ENCODE measurements around the gene TMEM91.
"Not testable (repeated sequence)": the region's sequence is repeated elsewhere in the genome, so short reads cannot be mapped to it uniquely, and the experiment has no call there.

TMEM91 gene

DNA sequence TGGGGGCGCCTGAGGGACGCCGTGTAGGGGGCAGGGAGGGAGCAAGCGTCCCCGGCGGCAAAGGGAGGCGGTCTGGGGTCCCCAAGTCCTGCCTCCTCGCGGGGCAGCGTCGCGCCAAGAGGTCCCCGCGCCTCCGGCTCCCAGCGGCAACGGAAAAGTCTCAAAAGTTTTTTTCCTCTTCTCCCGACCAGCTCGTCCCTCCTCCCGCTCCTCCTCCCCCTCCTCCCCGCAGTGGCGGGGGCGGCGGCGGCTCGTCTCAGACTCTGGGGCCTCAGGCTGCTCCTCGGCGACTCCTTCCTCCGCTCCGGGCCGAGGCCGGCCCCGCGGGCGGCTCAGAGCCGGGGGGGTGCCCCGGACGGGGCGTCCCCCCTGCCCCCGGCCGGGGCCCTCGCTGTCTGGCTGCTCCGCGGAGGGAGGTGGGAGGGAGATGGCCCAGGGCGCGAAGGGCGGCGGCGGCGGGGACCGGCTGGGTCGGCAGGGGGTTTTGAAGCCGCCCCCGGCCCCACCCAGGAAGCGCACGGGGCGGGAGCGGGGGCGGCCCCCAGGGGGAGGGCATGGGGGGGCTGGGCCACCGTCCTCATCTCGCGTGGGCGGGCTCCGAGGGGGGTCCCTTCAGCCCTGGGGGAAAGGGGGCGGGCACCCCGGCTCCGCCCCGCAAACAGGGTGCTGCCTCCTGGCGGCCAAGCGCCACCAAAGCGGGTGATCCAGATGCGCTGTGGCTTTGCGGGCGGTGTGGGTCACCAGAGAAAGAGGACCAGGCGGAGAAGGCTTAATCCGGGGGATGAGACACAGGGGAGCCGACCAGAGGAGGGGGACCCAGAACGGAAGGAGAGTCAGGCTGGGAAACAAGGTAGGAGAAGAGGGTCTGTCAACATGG is 22.6 kb upstream of the TMEM91 start, which contains the start of gene TGFB1:
TSS of gene TGFB1 (minus strand) at position 457 of the 877 bp plus-strand sequence. CDS start 878 bp downstream, outside the sequence.
- DNase-seq (ENCODE audit: low spot score), result peak; percentile 61

DNA sequence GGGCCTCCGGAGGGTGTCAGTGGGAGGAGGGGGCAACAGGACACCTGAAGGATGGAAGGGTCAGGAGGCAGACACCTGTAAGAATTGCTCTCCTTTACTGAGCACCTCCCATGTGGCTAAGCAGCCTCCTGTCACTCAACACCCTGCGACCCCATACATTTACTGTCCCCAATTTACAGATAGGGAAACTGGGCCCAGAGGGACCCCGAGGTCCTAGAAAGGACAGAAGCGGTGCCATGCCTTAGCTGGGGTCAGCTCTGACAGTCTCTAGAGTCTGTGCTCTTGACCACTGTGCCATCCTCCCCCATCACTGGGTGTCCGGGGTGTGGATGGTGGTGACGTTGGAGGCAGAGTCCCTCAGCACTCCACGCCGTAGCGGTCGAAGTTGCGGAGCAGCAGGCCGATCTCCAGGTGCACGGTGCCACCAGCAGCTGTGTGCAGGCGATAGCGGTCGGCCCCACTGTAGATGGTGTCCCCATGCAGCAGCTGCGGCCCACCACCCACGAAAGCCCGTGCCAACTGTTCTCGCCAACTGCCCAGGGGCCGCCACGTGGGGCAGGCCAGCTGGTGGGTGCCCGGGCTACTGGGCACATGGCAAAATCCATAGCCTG is 21.9 kb upstream of the TMEM91 start:
- no peak for DNase-seq (ENCODE audit: low spot score)

DNA sequence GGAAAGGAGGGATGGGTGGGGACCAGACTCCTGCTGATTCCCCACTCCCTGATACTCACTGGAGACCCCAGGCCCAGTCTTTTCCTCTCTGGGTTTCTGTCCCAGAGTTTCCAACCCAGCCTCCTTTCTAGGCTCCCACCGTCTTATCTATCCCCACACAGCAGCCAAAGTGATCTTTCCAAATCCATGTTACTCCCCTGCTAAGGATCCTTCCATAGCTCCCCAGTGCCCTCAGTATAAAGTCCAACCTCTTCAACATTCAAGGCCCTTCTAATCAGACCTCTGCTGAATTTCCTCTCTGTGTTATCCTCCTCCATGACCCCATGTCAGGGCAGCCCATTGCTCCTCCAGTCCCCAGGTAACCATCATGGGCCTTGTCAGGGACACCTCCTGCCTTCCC is 21.3 kb upstream of the TMEM91 start:
- no peak for DNase-seq (ENCODE audit: low spot score)

DNA sequence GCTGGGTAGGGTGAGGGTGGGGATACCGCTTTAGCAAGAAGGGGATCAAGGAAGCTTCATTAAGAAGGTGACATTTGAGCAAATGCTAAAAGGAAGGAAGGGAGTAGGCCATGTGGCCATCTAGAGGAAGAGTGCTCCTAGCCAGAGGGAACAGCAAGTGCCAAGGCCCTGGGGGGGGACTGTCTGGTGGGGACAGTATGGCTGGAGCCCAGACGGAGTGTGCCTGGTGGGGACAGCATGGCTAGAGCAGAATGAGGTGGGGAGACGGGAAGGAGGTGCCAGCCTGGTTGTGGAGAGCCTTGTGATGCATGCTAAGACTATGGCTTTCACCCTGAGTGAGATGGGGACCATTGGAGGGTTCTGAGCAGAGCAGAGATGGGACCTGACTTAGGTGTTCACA is 20.5 kb upstream of the TMEM91 start:
- no peak for DNase-seq (ENCODE audit: low spot score)

DNA sequence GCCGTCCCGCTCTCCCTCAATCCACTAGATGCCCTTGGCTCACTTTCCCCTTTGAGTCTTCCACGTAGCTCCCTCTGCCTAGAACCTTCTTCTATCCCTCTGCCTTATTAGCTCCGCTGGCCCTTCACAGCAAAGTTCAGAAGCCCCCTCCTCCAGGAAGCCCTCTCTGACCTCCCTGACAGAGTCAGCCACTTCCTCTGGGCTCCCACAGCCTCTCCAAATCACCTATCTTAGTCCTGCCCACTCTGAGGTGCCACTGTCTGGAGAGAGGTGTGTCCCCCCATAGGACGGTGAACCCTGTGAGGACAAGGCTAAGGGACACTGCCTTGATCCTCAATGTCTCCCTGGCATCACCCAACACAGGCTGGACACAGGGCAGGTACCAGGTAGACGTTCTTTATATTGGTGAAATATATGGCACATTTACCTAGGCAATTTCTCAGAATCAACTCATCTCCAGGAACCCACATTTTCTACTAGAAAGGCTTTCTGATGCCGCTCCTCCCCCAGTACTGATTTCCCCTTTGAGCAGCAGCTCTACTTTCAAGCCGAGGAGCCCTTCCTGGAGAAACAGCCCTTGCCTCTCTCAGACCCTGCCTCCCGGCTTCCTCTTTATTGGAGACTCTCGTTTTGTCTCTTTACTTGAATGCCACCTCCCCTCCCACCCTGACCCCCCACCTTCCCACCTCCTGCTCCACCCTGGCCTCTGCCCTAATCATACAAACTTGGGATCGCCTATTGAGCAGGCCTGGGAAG is 19.2 kb upstream of the TMEM91 start:
- DNase-seq (ENCODE audit: low spot score), result no peak

DNA sequence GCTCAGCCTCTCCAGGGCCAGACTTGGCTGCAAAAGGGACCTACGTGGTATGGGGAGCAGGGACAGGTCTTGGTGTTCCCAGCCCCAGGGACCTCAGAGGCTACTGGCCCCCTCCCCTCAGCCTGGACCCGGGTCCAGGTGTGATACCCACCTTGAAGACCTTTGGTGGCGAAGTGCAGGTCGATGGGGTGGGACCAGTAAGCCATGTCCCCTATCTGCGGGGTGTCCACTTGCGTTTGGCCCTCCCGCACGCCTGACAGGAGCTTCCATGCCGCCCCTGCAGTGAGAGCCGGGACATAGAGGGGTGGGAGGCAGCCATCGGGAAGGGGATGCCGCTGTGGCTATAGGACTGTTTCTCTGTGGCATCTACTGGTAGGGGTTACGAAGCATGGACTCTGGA is 18.6 kb upstream of the TMEM91 start:
- no peak for DNase-seq (ENCODE audit: low spot score)

DNA sequence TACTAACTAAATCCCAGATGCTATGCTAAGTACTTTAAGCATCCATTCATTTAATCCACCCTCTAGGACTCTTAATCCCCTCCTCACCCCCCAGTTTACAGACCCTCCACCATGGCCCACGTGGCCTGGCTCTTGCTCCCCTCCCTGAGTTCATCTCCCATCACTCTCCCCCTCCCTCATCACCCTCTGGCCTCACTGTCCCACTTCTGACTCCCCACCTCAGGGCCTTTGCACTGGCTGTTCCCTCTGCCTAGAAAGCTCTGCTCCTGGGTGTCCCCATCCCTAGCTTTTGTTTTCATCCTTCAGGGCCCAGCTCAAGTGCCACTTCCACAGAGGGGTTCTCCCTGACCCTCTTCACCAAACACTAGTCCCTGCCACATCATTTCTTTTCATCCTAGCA is 16.6 kb upstream of the TMEM91 start:
- no peak for DNase-seq (ENCODE audit: low spot score)

DNA sequence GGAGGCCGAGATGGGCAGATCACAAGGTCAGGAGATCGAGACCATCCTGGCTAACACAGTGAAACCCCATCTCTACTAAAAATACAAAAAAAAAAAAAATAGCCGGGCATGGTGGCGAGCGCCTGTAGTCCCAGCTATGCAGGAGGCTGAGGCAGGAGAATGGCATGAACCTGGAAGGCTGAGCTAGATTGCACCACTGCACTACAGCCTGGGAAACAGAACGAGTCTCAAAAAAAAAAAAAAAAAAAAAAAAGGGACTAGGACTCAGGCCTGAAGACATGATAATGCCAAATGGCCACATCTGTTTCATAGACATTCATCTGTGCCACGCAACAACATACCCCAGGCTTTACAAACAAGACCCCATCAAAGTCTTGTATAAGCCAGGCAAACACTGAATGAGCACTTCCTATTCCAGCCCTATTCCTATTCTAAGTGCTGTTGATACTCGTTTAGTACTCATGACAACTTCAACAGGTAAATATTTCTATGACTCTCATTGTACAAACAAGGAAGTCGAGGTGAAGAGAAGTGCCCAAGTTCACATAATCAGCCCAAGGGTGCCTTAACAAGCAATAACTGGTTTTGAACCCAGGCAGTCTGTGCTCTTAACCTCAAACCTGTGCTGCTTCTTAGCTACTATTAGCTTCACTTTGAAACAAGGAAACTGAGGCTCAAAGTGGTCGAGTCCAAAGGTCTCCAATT is 14.0 kb upstream of the TMEM91 start:
- DNase-seq (ENCODE audit: low spot score), result no peak

DNA sequence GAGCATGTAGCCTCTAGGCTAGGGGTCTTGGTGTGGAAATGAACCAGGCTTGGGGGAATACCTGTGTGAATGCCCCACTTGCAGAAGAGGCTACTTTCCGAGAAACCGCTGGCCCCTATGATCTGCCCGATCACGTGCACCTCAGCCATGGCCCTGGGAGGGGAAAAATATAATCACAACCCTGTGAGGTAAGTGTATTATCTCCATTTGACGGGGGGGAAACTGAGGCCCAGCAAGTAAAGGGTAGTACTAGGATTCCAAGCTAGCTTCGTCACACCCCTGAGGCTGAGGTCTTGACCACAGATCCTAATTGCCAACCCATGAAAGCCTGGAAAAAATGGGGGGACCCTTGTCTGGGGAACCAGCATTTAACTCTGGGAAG is 13.0 kb upstream of the TMEM91 start:
- no peak for DNase-seq (ENCODE audit: low spot score)

DNA sequence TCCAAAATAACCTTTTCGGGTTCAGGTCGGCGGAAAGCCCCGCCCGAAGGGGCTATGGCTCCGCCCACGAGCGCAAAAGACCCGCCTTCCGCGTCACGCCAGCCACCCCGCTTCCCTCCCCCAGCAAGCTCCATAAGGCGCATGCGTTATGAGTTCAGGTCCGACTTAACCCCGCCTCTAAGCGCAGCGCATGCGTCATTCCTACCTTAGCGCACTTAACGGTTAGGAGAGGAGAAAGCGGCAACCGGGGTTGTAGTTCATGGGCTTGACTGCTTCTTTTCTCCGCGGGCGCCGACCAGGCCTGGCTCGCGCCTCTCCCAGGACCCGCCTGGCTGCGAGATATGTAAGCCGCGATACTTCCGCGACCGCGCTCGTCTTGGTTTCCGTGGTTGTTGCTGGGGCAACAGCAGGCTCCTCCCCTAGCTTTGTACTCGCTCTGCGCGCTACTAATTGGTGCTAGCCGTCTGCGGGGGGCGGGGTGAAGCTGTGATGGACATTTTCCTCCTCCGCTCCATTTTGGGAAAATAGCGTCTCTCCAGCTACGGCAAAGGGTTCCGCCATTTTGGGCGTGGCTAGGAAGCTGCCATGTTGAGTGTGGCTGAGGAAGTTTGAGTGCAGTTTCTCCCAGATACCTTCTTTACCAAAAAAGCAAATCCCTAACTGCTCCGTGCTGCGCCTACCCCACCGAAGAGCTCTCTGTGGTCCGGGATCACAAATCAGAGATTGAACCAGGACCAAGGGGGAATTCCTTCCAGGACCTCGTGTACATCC is 12.4 kb upstream of the TMEM91 start, which contains the start of gene B9D2:
TSS of gene B9D2 (minus strand) at position 397 of the 771 bp plus-strand sequence. CDS start 630 bp downstream, outside the sequence.
- peak; percentile 99 for DNase-seq (ENCODE audit: low spot score)

DNA sequence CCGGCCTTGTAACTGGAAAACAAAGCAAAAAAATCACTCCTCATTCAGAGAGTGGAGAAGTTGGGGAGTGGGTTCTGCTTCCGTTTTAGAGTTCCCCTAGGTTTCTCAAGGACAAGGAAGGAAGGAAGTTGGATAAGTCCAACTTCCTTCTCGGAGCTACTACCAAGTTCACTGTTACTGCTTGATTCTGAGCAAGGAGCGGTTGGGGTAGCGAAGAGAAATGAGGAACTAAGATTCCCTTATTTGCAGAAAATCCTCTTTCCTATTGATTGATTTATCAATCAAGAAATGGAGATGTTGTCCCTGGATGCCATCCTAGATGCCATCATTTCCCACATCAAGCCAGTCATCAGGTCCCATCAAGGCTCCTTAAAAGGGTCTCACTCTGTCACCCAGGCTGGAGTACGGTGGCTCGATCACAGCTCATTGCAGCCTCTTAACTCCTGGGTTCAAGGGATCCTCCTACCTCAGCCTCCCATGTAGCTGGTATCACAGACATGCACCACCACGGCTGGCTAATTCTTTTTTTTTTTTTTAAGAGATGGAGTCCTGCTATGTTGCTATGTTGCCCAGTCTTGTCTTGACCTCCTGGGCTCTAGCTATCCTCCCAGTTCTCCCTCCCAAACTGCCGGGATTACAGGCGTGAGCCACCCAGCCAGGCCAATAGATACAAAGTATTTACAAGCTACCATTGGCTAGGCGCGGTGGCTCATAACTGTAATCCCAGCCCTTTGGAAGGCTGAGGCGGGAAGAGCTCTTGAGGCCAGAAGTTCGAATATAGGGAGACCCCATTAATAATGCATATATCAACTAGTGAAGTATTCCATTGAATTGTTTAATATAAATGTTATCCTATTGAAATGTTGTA is 11.6 kb upstream of the TMEM91 start:
- DNase-seq (ENCODE audit: low spot score), result no peak

DNA sequence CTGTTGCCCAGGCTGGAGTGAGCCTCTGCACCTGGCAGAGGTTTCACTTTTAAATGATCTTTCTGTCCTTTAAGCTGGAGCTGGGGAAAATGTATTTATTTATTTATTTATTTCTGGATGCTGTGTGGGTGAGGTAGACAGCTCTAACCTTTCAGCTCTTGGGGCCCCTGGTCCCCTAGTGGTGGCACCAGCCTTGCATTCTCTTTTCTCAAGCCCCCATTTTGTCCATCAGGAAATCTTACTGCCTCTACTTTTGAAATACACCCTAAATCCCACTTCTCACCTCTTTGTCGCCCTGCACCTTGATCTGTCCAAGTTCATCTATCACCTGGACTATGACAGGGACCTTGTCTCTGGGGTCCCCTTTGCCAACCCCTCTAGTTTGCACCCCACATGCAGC is 10.2 kb upstream of the TMEM91 start:
- DNase-seq (ENCODE audit: low spot score), result no peak

DNA sequence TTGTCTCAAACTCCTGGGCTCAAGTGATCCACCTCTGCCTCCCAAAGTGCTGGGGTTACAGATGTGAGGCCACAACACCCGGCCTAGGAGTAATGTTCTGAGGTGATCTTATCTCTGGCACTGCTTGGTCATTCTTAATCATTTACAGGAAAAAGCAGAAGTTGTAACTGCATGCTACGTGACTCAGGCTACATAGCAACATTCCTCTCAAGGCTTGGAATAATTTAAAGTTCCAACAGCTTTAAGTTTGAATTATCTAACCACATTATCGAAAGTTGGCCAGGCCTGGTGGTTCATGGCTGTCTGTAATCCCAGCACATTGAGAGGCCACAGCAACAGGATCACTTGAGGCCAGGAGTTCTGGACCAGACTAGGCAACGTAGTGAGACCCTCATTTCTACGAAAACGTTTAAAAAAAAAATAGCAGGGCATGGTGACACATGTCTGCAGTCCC is 8.5 kb upstream of the TMEM91 start:
- DNase-seq (ENCODE audit: low spot score), result no peak

DNA sequence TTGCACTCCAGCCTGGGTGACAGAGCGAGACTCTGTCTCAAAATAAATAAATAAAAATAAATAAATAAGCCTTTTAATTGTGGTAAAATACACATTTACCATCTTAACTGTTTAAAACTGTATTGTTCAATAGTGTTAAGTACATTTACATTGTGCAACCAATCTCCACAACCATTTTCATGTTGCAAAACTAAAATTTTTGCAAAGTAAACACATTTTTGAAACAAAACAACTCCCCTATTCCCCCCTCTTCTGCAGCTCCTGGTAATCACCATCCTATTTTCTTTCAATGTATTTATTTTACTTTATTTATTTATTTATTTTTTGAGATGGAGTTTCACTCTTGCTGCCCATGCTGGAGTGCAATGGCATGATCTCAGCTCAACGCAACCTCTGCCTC is 6.6 kb upstream of the TMEM91 start:
- no peak for DNase-seq (ENCODE audit: low spot score)

DNA sequence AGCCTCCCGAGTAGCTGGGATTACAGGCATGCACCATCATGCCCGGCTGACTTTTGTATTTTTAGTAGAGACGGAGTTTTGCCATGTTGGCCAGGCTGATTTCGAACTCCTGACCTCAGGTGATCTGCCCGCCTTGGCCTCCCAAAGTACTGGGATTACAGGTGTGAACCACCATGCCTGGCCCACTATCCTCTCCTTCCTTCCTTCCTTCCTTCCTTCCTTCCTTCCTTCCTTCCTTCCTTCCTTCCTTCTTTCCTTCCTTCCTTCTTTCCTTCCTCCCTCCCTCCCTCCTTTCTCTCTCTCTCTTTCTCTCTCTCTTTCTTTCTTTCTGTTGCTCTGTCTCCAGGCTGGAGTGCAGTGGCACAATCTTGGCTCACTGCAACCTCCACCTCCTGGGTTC is 5.2 kb upstream of the TMEM91 start:
- not testable (repeated sequence) for DNase-seq (ENCODE audit: low spot score)

DNA sequence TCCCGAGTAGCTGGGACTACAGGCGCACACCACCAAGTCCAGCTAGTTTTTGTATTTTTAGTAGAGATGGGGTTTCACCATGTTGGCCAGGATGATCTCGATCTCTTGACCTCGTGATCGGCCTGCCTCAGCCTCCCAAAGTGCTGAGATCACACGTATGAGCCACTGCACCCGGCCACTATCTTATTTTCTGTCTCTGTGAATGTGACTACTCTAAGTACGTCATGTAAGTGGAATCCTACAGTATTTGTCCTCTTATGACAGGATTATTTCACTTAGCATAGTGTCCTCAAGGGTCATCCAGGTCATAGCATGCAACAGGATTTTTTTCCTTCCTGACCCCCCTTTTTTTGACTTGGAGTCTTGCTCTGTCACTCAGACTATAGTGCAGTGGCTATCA is 4.8 kb upstream of the TMEM91 start:
- no peak for DNase-seq (ENCODE audit: low spot score)

DNA sequence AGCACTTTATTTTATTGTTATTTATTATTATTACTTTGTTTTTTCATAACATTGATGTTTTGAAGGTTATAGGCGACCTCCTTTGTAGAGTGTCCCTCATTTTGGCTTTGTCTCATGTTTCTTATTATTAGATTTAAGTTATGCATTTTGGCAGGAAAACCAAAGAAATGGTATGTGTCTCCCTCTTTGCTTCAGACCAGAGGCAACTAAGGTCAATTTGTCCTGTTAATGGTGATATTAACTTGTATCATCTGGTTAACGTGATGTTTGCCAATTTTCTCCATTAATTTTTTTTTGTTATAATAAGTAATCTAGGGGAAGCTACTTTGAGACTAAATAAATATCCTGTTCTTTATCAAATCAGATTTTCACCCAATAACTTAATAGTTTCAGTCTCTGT is 3.8 kb upstream of the TMEM91 start:
- no peak for DNase-seq (ENCODE audit: low spot score)

DNA sequence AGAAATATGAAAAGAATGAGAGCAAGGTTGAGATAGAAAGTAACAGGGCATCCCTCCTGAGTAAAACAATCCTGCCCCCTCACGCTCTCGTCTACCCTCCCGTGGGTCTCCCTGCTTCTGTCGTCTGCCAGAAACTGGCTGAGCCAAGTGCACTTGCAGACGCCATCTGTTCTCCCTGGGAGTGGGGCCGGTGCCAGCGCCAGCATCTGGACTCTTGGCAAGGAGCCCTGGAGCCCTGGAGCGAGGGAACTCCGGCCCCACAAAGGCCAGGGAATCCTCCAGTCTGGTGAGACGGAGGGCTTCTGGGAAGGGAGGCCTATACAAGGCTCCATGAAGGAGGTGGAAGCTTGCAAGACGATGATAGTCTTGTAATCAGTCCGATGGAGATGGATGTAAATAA is 2.3 kb upstream of the TMEM91 start:
- DNase-seq (ENCODE audit: low spot score), result peak; percentile 69

DNA sequence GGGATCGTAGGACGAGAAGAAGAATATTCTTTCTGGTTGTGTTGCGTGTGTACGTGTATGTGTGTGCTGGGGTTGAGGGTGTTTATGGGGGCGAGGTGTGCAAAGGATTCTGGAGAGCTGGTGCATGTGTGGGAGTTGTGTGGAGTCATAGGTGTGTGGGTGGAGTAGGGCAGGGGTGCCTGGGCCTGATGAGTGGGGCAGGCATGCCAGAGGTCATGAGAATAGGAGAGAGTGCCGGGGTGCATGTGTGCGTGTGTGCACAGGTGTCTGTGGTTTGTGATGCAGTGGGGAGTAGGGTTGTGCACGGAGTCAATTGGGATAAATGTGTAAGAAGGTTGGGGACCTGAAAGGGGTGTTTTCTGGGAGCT is 649 bp downstream of the TMEM91 start:
- DNase-seq (ENCODE audit: low spot score), result no peak

DNA sequence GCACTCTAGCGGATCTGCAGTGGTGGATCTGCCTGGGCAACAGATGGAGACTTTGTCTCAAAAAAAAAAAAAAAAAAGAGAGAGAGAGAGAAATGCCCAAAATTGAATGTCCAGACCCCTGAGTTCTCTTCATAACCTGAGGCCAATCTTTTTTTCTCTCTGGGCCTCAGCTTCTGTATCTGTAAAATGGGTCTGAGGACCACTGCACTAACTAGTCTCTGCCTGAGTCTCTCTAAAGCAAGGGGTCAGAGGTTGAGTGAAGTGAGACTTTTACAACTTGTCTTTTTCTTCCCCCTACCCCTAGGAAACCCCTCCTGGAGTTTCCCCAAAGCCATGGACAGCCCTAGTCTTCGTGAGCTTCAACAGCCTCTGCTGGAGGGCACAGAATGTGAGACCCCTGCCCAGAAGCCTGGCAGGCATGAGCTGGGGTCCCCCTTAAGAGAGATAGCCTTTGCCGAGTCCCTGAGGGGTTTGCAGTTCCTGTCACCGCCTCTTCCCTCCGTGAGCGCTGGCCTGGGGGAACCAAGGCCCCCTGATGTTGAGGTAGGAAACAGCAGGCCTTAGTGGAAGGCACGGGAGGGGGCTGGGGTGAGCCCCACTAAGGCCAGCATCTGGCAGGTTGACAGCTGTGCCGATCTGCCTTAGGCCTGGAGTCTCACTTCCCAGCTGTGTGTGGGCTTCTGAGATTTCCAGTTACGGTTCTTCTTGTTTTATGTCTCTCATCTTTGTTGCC is 1.8 kb downstream of the TMEM91 start:
- DNase-seq (ENCODE audit: low spot score), result no peak

Measured in pons (tissue), 1 donor.